Vagina (tissue), 2 donors: Measurements from ENCODE around the gene TRIO.

Experiments used
- CTCF ChIP-seq, 3 experiments: fragments of 450-650 bp in 2 of 3; fragments of 200-600 bp in 1 of 3; sonication (generic) in 1 of 3; IDR thresholded peaks; one replicate each; pipeline ENCODE4 v1.5.1; 2017 to 2019; ENCODE audit warnings: antibody characterized with exemption in 3 of 3, mild to moderate bottlenecking in 2 of 3, moderate library complexity in 2 of 3
- POLR2A ChIP-seq, 2 donors: fragments of 450-650 bp; IDR thresholded peaks; one replicate each; pipeline ENCODE4 v1.6.1; 2017; ENCODE audit warnings: antibody characterized with exemption in 2 of 2, mild to moderate bottlenecking in 2 of 2, moderate library complexity in 2 of 2
- POLR2AphosphoS5 ChIP-seq, 2 donors: sonication (generic); formaldehyde crosslinking; IDR thresholded peaks; one replicate each; pipeline ENCODE4 v1.9.0; 2017; ENCODE audit warnings: antibody characterized with exemption in 2 of 2, mild to moderate bottlenecking in 2 of 2, low read depth in 1 of 2; ENCODE audit not compliant: insufficient read depth in 1 of 2

GRCh38 chr5:14174230-14174636 is 31.1 kb downstream of the TRIO start:
- TF ChIP-seq POLR2AphosphoS5 (IDR thresholded peaks at IDR 0.05; ENCODE audit: insufficient read depth in 1 of 2, low read depth in 1 of 2), result no peak
- no peak for TF ChIP-seq POLR2A (IDR thresholded peaks at IDR 0.05)
- TF ChIP-seq CTCF (IDR thresholded peaks at IDR 0.05), result no peak
